Neural cell (in vitro differentiated cells): Measurements from ENCODE around the gene P2RY14. TPM values are rescaled to one million over a fixed set of nuclear protein-coding genes. Genes with fewer than 3 reads are reported as not detected.

Experiments used
- H2AFZ ChIP-seq: fragments of 200-600, 300-800 bp; sonication (generic), shearing (Covaris generic); 2 replicates; pipeline ENCODE4 v1.6.0; 2014; ENCODE audit warnings: low read depth, mild to moderate bottlenecking, antibody characterized with exemption, low read length, moderate library complexity
- H3F3A ChIP-seq: fragments of 200-600 bp; shearing (Covaris generic); 2 replicates; pipeline ENCODE4 v1.6.1; 2016; ENCODE audit warnings: mild to moderate bottlenecking, moderate library complexity, mixed read lengths, antibody characterized with exemption, low read length; ENCODE audit not compliant: insufficient read depth, poor library complexity, severe bottlenecking
- H3K27ac ChIP-seq: fragments of 200-600, 300-800 bp; sonication (generic), shearing (Covaris generic); 2 replicates; pipeline ENCODE4 v1.5.1; 2014; ENCODE audit warnings: mild to moderate bottlenecking, low read length, moderate library complexity
- H3K27me3 ChIP-seq: fragments of 300-800, 200-600 bp; sonication (generic), shearing (Covaris generic); 2 replicates; pipeline ENCODE4 v1.6.0; 2014; ENCODE audit warnings: mild to moderate bottlenecking, low read depth, low read length, moderate library complexity; ENCODE audit not compliant: insufficient read depth
- H3K36me3 ChIP-seq: fragments of 300-800, 200-600 bp; sonication (generic), shearing (Covaris generic); 2 replicates; pipeline ENCODE4 v1.5.1; 2014; ENCODE audit warnings: mild to moderate bottlenecking, antibody characterized with exemption, low read length, moderate library complexity; ENCODE audit not compliant: insufficient read depth
- H3K4me2 ChIP-seq: fragments of 300-800, 200-600 bp; sonication (generic), shearing (Covaris generic); 2 replicates; pipeline ENCODE4 v1.6.0; 2014; ENCODE audit warnings: mild to moderate bottlenecking, low read length
- H3K4me3 ChIP-seq: fragments of 300-800, 200-600 bp; sonication (generic), shearing (Covaris generic); 2 replicates; pipeline ENCODE4 v1.5.1; 2014; ENCODE audit warnings: mild to moderate bottlenecking, low read length, moderate library complexity
- H3K79me2 ChIP-seq: fragments of 200-600 bp; shearing (Covaris generic); replicated peaks from 2 replicates; pipeline ENCODE4 v1.6.0; 2014; ENCODE audit warnings: mild to moderate bottlenecking, low read length, moderate library complexity; ENCODE audit not compliant: insufficient read depth
- H3K9ac ChIP-seq: fragments of 300-800, 200-600 bp; sonication (generic), shearing (Covaris generic); 2 replicates; pipeline ENCODE4 v1.6.1; 2016; ENCODE audit warnings: mild to moderate bottlenecking, low read length, mixed read lengths
- H3K9me2 ChIP-seq: fragments of 200-600 bp; shearing (Covaris generic); 2 replicates; pipeline ENCODE4 v1.6.1; 2016; ENCODE audit warnings: mild to moderate bottlenecking, low read length, mixed read lengths; ENCODE audit not compliant: insufficient read depth
- H3K9me3 ChIP-seq: fragments of 200-600, 300-800 bp; sonication (generic), shearing (Covaris generic); 2 replicates; pipeline ENCODE4 v1.6.1; 2016; ENCODE audit warnings: mild to moderate bottlenecking, mixed run types, low read length, moderate library complexity, mixed read lengths
- H4K20me1 ChIP-seq: fragments of 200-600 bp; shearing (Covaris generic); 2 replicates; pipeline ENCODE4 v1.6.1; 2016; ENCODE audit warnings: mild to moderate bottlenecking, mixed run types; ENCODE audit not compliant: insufficient read depth
- CTCF ChIP-seq: fragments of 450-650 bp; IDR thresholded peaks from 2 replicates; pipeline ENCODE4 v1.5.1; 2014; ENCODE audit warnings: antibody characterized with exemption, mild to moderate bottlenecking, moderate library complexity; ENCODE audit not compliant: poor library complexity, severe bottlenecking
- EP300 ChIP-seq: fragments of 450-650 bp; conservative IDR thresholded peaks from 2 replicates; pipeline ENCODE4 v1.6.1; 2014; ENCODE audit warnings: antibody characterized with exemption, mild to moderate bottlenecking, moderate library complexity; ENCODE audit not compliant: poor library complexity, severe bottlenecking
- EZH2 ChIP-seq: fragments of 200-600, 300-800 bp; shearing (Covaris generic), sonication (generic); IDR thresholded peaks from 2 replicates; pipeline ENCODE4 v1.6.1; 2014; ENCODE audit warnings: antibody characterized with exemption, low read length, borderline replicate concordance, mild to moderate bottlenecking; ENCODE audit not compliant: insufficient read depth, poor library complexity, severe bottlenecking
- MXI1 ChIP-seq: fragments of 450-650 bp; conservative IDR thresholded peaks from 2 replicates; pipeline ENCODE4 v1.6.1; 2014; ENCODE audit warnings: antibody characterized with exemption, mild to moderate bottlenecking; ENCODE audit not compliant: poor library complexity, severe bottlenecking
- POLR2AphosphoS5 ChIP-seq: IDR thresholded peaks from 2 replicates; pipeline ENCODE4 v1.6.1; 2012
- RAD21 ChIP-seq: fragments of 450-650 bp; conservative IDR thresholded peaks from 2 replicates; pipeline ENCODE4 v1.6.1; 2014; ENCODE audit warnings: antibody characterized with exemption, mild to moderate bottlenecking, moderate library complexity
- REST ChIP-seq: IDR thresholded peaks from 2 replicates; pipeline ENCODE4 v1.6.1; 2012; ENCODE audit warnings: borderline replicate concordance
- SMC3 ChIP-seq: fragments of 450-650 bp; conservative IDR thresholded peaks from 2 replicates; pipeline ENCODE4 v1.6.1; 2014; ENCODE audit warnings: antibody characterized with exemption, mild to moderate bottlenecking, moderate library complexity; ENCODE audit not compliant: poor library complexity
- TAF1 ChIP-seq: IDR thresholded peaks from 2 replicates; pipeline ENCODE4 v1.6.1; 2012; ENCODE audit warnings: low read depth
- polyA plus RNA-seq: library from polyadenylated mRNA; depleted of rRNA; stranded (reverse); fragments of >200 nt; gene quantifications from 2 replicates; pipeline ENCODE4 v1.2.3, GENCODE V29; 2014

Gene P2RY14
- polyA plus RNA-seq, 1 donor from 2014 or later = not detected

- Histone ChIP-seq H3F3A (no peaks in the 10 kb centered on the region), H3K4me3 (no peak overlapping the region), H3K36me3 (peaks cover 5% of the 10 kb centered on the region)
These were observed 85.8 kb downstream of the P2RY14 start for GRCh38 chr3:151192545-151192944.

GRCh38 chr3:151191095-151191494 is 87.2 kb downstream of the P2RY14 start:
- H3K9ac ChIP-seq = no peak overlapping the region
- no peaks in the 10 kb centered on the region for H3K9me2 ChIP-seq
- TF ChIP-seq MXI1 (no peak), TAF1 (no peak), REST (no peak), EP300 (no peak), POLR2AphosphoS5 (no peak), SMC3 (no peak), RAD21 (no peak), EZH2 (no peak)

More at GRCh38 chr3:151192545-151192944, 85.8 kb downstream of the P2RY14 start:
- Histone ChIP-seq H4K20me1 (no peaks in the 10 kb centered on the region), H3K27me3 (no peaks in the 10 kb centered on the region), H3K9me2 (no peaks in the 10 kb centered on the region), H3K4me2 (no peak overlapping the region), H3K9ac (no peak overlapping the region), H3K79me2 (no peaks in the 10 kb centered on the region), H2AFZ (no peak overlapping the region), H3K27ac (no peak overlapping the region), H3K9me3 (no peaks in the 10 kb centered on the region)
- TF ChIP-seq MXI1 = no peak
- no peak for TF ChIP-seq REST
- TF ChIP-seq EZH2 = no peak
- no peak for TF ChIP-seq EP300
- no peak for TF ChIP-seq TAF1
- TF ChIP-seq CTCF = no peak
- no peak for TF ChIP-seq RAD21
- TF ChIP-seq POLR2AphosphoS5 = no peak

More at GRCh38 chr3:151191095-151191494, 87.2 kb downstream of the P2RY14 start:
- no peak overlapping the region for H3K27ac ChIP-seq
- no peaks in the 10 kb centered on the region for H3K9me3 ChIP-seq
- H2AFZ ChIP-seq = no peak overlapping the region
- H3K79me2 ChIP-seq = no peaks in the 10 kb centered on the region
- no peaks in the 10 kb centered on the region for H3K27me3 ChIP-seq
- no peak overlapping the region for H3K4me2 ChIP-seq
- peaks cover 10% of the 10 kb centered on the region for H3K36me3 ChIP-seq
- H4K20me1 ChIP-seq = no peaks in the 10 kb centered on the region
- H3F3A ChIP-seq = no peaks in the 10 kb centered on the region
- H3K4me3 ChIP-seq = no peak overlapping the region
